GM18907 (cell line): ENCODE results near the gene PPP2CA.
"Not testable (repeated sequence)": the region's sequence is repeated elsewhere in the genome, so short reads cannot be mapped to it uniquely, and the experiment has no call there.

Source experiments
- ATAC-seq: cut with Tn5 transposase; IDR thresholded peaks from one replicate; pipeline ENCODE4 v1.9.1; 2021; ENCODE audit warnings: mild to moderate bottlenecking, moderate library complexity; ENCODE audit not compliant: unreplicated experiment

PPP2CA gene

DNA sequence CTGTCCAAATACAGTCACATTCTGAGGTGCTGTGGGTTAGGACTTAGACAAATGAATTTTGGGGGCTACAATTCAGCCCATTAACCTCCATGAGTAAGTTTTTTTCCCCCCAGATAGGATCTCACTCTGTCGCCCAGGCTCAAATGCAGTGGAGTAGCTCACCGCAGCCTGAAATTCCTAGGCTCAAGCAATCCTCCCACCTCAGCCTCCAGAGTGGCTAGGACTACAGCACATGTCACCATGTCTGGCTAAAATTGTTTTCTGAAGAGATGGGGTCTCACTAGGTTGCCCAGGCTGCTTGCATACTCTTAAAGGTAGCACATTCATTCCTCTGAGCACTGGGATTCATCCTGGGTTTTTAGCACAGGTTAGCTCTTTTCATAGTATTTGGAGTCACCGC is 22.2 kb downstream of the PPP2CA start:
- ATAC-seq: no peak

DNA sequence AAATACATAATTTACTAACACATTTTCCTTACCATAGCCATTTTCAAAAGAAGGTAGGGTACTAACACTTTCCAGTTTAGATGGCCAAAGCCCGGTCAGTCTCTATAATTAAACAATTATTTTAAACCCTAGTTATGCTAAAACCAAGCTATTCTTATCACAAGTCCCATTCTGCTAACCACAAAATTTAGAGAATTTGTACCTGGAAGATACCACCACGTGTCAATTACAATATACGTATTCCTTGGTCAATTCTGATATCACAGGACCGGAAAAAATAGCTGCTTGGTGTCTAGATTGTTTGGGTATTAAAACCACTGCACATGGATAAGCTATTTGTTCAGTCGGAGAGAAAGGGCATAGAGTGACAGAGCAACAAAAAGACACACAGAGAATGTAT is 30.2 kb downstream of the PPP2CA start:
- no peak for ATAC-seq

GRCh38 chr5:134189031-134189430 is 36.8 kb downstream of the PPP2CA start:
- no peak for ATAC-seq

DNA sequence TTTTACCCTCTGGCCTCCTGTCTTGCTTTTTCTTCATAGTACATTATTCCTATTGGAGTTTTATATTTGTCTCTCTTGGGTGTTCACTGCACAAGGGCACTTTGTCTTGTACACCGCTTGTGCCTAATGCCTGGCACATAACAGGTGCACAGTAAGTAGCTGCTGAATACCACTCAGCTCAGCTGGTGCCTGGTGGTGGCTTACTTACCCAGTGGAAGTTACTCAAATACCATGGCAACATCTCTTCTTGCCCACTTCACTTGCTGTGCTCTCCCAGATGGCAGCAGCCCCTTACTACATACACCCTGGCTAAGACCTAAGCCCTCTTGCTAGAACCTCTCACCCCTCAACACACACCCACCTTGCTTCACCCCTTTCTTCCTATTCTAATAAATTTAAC is 37.8 kb downstream of the PPP2CA start:
- ATAC-seq: no peak

DNA sequence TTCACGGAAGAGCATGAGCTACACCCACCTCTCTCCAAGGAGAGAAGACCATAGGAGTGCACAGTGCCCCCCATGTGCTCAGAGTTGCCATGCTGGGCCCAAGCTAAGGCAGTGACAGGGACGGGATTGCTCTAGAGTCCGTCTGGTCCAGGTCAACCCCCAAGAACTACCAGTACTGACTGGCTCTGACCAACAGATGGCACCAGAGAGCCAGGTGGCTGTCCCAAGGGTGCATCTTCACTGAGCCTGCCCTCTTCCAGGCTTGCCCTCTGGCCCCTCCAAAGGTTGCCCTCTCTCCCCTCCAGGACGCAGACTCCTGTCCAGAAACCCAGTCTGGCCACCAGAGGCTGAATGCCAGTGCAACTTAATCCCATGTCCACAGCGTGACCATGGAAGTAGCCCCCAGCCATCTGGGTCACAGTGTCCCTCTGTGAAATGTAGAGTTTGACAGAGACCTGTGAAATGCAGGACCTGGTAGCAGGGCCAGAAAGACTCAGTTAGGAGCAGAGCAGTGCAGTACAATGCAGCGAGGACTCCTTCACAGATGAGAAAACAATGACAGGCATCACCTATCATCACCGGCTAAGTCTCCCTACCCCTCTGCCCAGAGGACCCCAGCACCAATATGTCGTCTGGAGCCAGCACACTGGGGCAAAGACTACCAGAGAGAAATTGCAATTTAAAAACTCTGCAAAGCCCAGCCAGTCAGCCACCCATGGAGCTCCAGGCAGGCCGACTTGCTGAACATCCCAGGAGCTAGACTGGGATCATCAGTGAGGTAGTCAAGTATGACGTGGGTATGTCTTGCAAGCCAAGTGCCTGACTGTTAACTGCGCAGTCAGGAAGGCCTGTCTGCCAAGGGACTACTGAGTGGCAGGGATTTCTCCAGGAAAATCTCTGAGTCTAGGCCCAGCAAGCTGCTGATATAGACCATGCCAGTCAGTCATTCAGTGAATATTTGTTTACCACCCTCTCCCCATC is 41.4 kb downstream of the PPP2CA start:
- ATAC-seq: peak; percentile 69

DNA sequence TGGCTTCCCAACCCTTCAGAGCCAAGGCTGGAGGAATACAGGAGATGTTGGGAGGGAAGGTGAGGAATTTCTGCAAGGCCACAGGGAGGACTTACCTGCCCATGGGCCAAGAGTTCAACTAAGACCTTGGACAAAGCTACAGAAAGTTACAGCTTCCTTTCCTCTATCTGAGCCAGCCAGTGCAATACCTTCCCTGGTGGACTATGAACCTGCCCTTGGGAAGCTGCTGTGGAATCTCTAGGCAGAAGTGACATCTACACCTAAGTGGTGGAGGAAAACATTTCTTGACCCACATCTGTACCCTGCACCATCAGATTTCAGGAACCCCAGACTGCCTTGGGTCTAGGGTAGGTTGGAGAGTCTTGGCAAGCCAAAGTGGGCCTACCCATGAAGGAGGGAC is 42.4 kb downstream of the PPP2CA start:
- no peak for ATAC-seq

DNA sequence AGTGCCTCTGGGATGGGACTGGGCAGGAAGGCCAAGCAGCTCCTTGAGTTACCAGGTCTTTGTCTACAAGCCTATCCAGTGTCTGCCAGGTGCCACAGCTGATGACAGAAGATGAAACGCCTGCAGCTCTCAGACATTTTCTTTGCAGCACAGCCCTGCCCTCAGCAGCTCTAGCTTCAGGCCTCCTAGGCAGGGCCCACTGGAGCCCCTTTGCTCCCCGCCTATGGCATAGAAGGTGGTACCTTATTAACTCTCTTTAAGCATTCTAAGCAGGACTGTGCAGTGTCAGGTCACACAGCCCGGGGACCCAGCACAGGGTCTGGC is 47.8 kb downstream of the PPP2CA start:
- no peak for ATAC-seq

DNA sequence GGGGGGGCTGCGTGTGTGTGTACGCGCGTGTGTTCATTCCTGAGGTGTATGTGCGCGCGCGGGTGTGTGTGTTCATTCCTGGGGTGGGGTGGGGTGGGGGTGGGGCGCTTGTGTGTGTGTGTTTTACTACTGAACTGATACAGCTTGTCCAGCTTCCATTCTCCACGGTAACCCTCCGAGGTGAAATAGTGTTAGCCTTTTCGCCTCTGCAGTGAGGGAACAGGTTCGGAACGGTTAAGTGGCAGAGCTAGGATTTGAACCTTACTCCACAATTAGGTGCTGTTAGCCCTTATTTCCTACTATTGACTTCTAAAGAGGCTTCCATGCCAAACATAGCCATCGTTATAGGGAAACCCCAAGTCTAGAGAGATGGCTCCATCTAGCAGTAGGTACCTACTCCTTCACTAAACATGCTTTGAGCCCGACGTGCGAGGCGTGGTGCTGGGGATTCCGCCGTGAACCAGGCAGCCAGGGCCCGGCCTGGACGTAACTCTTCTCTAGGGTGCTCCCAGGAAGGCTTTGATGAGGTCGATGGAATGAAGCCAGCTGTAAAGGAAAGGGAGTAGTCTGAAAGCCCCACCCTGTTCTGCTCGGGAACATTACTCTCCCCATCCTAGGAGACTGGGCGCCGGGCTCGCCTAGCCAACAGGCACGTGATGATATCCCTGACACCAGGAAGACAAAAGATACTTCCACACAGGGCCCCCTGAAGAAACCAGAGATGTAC is 48.3 kb downstream of the PPP2CA start:
- ATAC-seq: peak; percentile 4

GRCh38 chr5:134176511-134177368 is 49.1 kb downstream of the PPP2CA start, which contains the start of gene SKP1:
SKP1 (minus strand) TSS chr5:134176950; CDS start chr5:134174022, 2,928 bp downstream.
- ATAC-seq: peak; percentile 75

- peak; percentile 33 for ATAC-seq
Measured at GRCh38 chr5:134175921-134176510, 49.9 kb downstream of the PPP2CA start.

DNA sequence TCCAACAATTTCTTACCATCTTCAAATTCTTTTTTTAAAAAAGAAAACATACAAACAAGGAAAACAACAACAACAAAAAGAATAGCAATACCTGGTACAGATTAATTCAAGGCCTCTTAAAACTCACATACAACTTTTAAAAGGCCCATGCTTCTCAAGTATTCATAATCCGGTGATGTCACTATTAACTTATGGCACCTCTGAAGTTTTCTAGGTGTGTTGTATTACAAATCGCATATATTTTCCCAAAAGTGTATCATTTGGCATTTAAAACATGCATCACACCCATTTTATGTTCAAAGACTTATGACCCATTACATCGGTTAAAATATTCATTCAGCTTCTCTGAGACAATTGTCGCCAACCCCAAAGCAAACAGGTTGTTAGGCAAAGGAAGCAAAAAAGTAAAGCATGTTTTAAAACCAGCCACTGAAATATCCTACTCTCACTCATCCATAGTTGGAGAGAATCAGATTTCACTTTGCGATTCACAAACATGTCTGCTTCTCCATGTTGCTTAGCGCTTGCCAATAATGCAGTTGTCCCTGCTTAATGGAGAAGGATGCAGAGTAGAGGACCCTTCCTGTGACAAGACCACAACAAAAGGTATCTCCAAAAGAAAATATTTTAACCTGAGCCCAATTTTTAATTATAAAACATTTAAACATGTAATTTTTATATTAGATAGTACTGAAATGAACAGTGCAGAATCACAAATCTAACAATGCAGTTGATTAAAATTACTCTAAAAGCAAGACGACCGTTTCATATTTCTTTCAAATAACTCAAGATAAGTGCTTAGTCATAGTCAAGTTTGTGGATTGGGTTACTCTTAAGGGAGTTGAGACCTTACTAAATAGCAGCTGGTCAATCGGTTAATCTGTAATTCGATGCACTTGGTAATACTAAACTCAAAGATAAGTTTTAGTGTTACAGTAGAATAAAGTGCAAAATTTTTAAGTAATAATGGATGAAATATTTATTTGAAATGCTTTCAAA is 50.7 kb downstream of the PPP2CA start:
- ATAC-seq: no peak

DNA sequence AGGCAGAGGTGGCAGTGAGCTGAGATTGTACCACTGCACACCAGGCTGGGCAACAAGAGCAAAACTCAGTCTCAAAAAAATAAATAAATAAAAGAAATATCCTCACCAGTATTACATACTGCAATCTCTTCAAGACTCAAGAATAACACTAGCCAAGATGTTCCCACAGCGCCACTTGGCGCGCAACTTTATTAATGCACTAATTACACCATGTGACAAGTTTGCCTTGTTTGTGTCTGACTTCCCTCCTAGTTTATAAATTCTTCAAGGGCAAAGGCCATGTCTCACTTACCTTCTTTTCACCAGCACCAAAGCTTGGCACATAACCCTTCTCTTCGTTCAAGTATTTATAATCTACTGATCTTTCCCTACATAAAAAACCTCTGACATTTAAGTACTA is 53.9 kb downstream of the PPP2CA start:
- no peak for ATAC-seq

- ATAC-seq: no peak
Measured at GRCh38 chr5:134162592-134162991, 63.3 kb downstream of the PPP2CA start.

GRCh38 chr5:134161513-134162395 is 64.1 kb downstream of the PPP2CA start:
- ATAC-seq: no peak

DNA sequence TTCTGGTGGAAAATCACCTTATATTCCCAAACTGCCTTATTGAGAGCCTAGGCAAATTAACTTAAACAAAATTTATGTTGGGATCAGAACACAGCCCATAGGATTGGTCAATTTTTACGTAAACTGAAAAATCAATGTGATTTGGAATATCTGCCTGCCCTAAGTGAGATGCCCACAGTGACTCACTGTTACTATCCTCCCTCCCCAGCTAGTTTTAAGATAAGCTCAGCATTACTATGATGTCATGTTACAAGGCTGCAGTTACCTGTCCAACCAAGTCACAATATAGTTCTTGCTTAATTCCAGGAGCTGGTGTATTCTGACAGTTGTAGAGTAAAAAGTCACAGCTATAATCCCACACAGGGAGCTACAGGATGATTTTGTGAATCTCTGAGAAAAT is 72.2 kb downstream of the PPP2CA start:
- ATAC-seq: no peak

GRCh38 chr5:134153241-134153640 is 72.6 kb downstream of the PPP2CA start:
- ATAC-seq: no peak

GRCh38 chr5:134152173-134152832 is 73.6 kb downstream of the PPP2CA start:
- ATAC-seq: not testable (repeated sequence)

- ATAC-seq: no peak
Measured at GRCh38 chr5:134151723-134152122, 74.2 kb downstream of the PPP2CA start.
